Measurements from ENCODE around the gene TRAPPC4.

DNA sequence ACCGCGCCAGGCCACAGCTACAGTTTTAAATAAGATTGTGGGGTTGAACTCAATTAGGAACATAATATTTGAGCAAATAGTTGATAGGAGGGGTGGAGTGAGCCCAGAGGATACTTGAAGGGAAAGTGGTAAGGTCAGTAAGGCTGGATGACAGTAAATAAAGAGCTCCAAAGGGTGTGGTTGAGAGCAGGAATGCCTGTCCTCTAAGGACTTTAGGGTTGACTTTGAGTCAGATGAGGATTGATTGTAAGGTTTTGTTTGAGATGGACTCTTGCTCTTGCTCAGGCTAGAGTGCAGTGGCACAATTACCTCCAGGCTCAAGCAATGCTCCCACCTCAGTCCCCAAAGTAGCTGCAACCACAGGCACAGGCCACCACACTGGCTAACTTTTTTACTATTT is 44.6 kb upstream of the TRAPPC4 start:
- TF ChIP-seq EZH2 (IDR thresholded peaks at IDR 0.05; ENCODE audit: low read depth), result no peak
- TF ChIP-seq, protein P1, sequence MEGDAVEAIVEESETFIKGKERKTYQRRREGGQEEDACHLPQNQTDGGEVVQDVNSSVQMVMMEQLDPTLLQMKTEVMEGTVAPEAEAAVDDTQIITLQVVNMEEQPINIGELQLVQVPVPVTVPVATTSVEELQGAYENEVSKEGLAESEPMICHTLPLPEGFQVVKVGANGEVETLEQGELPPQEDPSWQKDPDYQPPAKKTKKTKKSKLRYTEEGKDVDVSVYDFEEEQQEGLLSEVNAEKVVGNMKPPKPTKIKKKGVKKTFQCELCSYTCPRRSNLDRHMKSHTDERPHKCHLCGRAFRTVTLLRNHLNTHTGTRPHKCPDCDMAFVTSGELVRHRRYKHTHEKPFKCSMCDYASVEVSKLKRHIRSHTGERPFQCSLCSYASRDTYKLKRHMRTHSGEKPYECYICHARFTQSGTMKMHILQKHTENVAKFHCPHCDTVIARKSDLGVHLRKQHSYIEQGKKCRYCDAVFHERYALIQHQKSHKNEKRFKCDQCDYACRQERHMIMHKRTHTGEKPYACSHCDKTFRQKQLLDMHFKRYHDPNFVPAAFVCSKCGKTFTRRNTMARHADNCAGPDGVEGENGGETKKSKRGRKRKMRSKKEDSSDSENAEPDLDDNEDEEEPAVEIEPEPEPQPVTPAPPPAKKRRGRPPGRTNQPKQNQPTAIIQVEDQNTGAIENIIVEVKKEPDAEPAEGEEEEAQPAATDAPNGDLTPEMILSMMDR (conservative IDR thresholded peaks at IDR 0.05), result no peak
